Measurements from ENCODE around the gene LGR6.

GRCh38 chr1:202160377-202160940 lies 33.1 kb upstream of the LGR6 start, which contains the start of gene PTPN7:
- TF ChIP-seq CTCF (IDR thresholded peaks at IDR 0.05): no peak
- no peak for TF ChIP-seq EP300 (IDR thresholded peaks at IDR 0.05)

Measured in esophagus muscularis mucosa (tissue), 3 donors.